Measurements from ENCODE around the gene SLC6A6.

The SLC6A6 gene

GRCh38 chr3:14455571-14456317 lies 53.3 kb downstream of the SLC6A6 start:
- DNase-seq: no peak

- DNase-seq: no peak
These were observed 54.4 kb downstream of the SLC6A6 start for GRCh38 chr3:14456794-14457193.

- no peak for DNase-seq
These were observed 55.1 kb downstream of the SLC6A6 start for GRCh38 chr3:14457481-14457880.

GRCh38 chr3:14457999-14458398 lies 55.6 kb downstream of the SLC6A6 start:
- no peak for DNase-seq

- DNase-seq: no peak
These were observed 56.2 kb downstream of the SLC6A6 start for GRCh38 chr3:14458434-14459275.

- no peak for DNase-seq
These were observed 57.0 kb downstream of the SLC6A6 start for GRCh38 chr3:14459384-14459783.

GRCh38 chr3:14459787-14460186 lies 57.4 kb downstream of the SLC6A6 start:
- DNase-seq: no peak

- DNase-seq: no peak
These were observed 58.1 kb downstream of the SLC6A6 start for GRCh38 chr3:14460342-14461005.

GRCh38 chr3:14461006-14461747 lies 58.8 kb downstream of the SLC6A6 start:
- no peak for DNase-seq

- DNase-seq: no peak
These were observed 59.4 kb downstream of the SLC6A6 start for GRCh38 chr3:14461748-14462324.

- no peak for DNase-seq
These were observed 60.3 kb downstream of the SLC6A6 start for GRCh38 chr3:14462738-14463137.

- DNase-seq: no peak
These were observed 61.1 kb downstream of the SLC6A6 start for GRCh38 chr3:14463330-14464140.

GRCh38 chr3:14464141-14464465 lies 61.7 kb downstream of the SLC6A6 start:
- no peak for DNase-seq

GRCh38 chr3:14464521-14464920 lies 62.1 kb downstream of the SLC6A6 start:
- no peak for DNase-seq

GRCh38 chr3:14465425-14465824 lies 63.0 kb downstream of the SLC6A6 start:
- no peak for DNase-seq

- no peak for DNase-seq
These were observed 63.9 kb downstream of the SLC6A6 start for GRCh38 chr3:14466179-14466903.

GRCh38 chr3:14467814-14468620 lies 65.6 kb downstream of the SLC6A6 start:
- no peak for DNase-seq

GRCh38 chr3:14468621-14468981 lies 66.2 kb downstream of the SLC6A6 start:
- no peak for DNase-seq

- DNase-seq: no peak
These were observed 68.1 kb downstream of the SLC6A6 start for GRCh38 chr3:14470461-14470860.

- no peak for DNase-seq
These were observed 68.6 kb downstream of the SLC6A6 start for GRCh38 chr3:14471016-14471415.

Measured in NCI-H1417 treated with DMSO at 0.1 percent for 48 hours (cell line).